ENCODE data around the gene MKNK1.

Gene MKNK1

GRCh38 chr1:46595127-46595526 is 8.9 kb downstream of the MKNK1 start:
- DNase-seq, result no peak

- DNase-seq, result no peak
These were observed 10.0 kb downstream of the MKNK1 start for GRCh38 chr1:46594063-46594462.

- DNase-seq, result no peak
These were observed 11.2 kb downstream of the MKNK1 start for GRCh38 chr1:46592823-46593222.

GRCh38 chr1:46589529-46589928 is 14.5 kb downstream of the MKNK1 start:
- DNase-seq, result no peak

GRCh38 chr1:46587069-46587468 is 17.0 kb downstream of the MKNK1 start:
- DNase-seq, result no peak

- no peak for DNase-seq
These were observed 18.6 kb downstream of the MKNK1 start for GRCh38 chr1:46585312-46585938.

GRCh38 chr1:46583494-46583893 is 20.6 kb downstream of the MKNK1 start:
- DNase-seq, result no peak

- DNase-seq, result no peak
These were observed 21.1 kb downstream of the MKNK1 start for GRCh38 chr1:46582972-46583371.

- no peak for DNase-seq
These were observed 22.2 kb downstream of the MKNK1 start for GRCh38 chr1:46581681-46582455.

GRCh38 chr1:46580140-46580903 is 23.7 kb downstream of the MKNK1 start:
- no peak for DNase-seq

GRCh38 chr1:46577671-46578070 is 26.4 kb downstream of the MKNK1 start:
- DNase-seq, result no peak

- DNase-seq, result no peak
These were observed 27.5 kb downstream of the MKNK1 start for GRCh38 chr1:46576596-46576995.

GRCh38 chr1:46575778-46576177 is 28.3 kb downstream of the MKNK1 start:
- DNase-seq, result no peak

GRCh38 chr1:46575300-46575699 is 28.8 kb downstream of the MKNK1 start:
- DNase-seq, result no peak

GRCh38 chr1:46571691-46572225 is 32.3 kb downstream of the MKNK1 start:
- DNase-seq, result no peak

- DNase-seq, result no peak
These were observed 34.0 kb downstream of the MKNK1 start for GRCh38 chr1:46569884-46570725.

GRCh38 chr1:46569116-46569515 is 35.0 kb downstream of the MKNK1 start:
- no peak for DNase-seq

GRCh38 chr1:46568461-46568891 is 35.6 kb downstream of the MKNK1 start:
- no peak for DNase-seq

GRCh38 chr1:46563341-46563740 is 40.7 kb downstream of the MKNK1 start:
- DNase-seq, result no peak

GRCh38 chr1:46562498-46562897 is 41.6 kb downstream of the MKNK1 start:
- DNase-seq, result no peak

GRCh38 chr1:46558966-46559365 is 45.1 kb downstream of the MKNK1 start:
- no peak for DNase-seq

- DNase-seq, result no peak
These were observed 45.7 kb downstream of the MKNK1 start for GRCh38 chr1:46558141-46558963.
